ELF-1 (cell line): ENCODE measurements around the gene KIAA1328.

Experiments
- DNase-seq: peaks from one replicate; pipeline ENCODE4 v3.0.0-alpha.2; 2016; ENCODE audit warnings: low read depth, low spot score

KIAA1328 gene

GRCh38 chr18:37144921-37145320, 316.0 kb downstream of the KIAA1328 start:
- no peak for DNase-seq

DNA sequence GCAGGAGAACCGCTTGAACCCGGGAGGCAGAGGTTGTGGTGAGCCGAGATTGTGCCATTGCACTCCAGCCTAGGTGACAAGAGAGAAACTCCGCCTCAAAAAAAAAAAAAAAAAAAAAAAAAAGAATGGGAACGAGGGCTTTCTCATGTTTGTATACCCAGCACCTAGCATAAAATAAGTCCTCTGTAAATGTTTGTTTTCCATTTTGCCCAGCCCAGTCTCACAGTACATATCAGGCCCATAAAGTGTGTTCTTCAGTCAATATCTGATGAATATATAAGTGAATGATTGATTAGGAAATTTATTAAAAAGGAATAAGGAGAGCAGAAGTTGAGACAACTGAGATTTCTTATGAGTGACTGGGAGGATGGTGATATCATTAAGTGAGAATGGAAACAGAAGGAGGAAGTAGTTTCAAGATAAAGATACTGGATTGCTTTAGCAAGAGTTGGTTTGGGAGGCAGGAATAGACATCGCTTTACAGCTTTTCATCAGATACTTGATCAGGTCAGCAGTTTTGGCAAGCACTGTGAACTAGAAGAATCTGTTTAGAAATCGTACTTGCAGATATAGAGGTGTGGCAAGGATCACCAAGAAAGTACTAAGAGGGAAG, 327.5 kb downstream of the KIAA1328 start:
- no peak for DNase-seq

- DNase-seq = no peak
Measured at GRCh38 chr18:37160038-37160820, 331.3 kb downstream of the KIAA1328 start.

DNA sequence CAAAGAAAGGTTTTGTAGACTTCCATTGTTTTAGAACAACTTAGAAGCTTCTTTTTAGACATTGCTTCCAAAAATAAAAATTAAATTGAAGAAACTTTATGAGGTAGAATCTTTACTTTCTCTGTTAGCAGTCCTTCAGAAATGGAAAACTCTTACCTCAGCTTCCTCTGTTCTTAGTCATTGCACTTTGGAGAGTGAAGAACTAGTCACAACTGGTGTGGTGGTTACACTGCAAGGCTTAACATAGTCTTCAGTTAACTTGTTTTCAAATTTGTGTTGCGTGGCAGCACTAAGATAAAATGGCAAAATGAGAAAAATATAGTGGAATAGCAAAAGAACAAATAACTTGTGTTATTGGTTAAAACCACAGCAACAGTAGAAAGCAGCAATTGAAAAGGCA, 332.6 kb downstream of the KIAA1328 start:
- DNase-seq = no peak

DNA sequence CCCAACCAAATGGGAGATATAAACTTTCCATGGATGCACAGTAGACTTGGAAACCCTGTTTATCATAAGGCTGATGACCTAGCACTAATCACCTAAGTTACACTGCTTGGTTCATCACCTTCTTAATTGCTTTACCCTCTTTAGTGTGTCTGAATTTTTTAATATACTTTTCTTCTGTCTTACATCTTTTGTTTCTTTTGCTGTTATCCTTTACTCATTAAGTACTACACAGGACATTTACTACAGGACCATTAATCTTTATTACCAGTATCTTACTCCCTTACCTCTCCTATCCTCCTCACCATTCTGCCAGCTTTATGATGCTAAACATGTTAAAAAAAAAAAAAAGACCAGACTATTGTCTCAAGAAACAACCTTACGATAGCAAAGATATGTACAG, 333.6 kb downstream of the KIAA1328 start:
- DNase-seq = no peak

- DNase-seq = no peak
Measured at GRCh38 chr18:37163119-37163518, 334.2 kb downstream of the KIAA1328 start.

DNA sequence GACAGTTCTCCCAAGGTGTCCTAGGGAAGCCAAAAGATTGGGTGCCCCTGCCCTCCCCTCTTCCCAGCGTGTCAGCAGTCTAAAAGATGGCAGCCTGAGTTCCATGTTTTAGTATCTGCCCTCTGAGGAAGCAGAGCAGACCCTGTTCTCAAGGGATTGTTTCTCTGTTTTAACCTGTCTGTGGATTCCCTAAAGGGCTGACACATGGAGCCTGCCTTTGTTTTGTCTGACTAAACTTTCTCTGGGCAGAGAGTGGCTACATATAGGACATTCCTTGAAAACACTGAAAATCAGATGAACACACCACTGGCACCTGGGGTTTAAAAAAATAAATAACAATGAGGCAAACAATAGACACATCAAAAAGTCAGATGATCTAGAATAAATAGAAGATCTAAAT, 337.6 kb downstream of the KIAA1328 start:
- no peak for DNase-seq

DNA sequence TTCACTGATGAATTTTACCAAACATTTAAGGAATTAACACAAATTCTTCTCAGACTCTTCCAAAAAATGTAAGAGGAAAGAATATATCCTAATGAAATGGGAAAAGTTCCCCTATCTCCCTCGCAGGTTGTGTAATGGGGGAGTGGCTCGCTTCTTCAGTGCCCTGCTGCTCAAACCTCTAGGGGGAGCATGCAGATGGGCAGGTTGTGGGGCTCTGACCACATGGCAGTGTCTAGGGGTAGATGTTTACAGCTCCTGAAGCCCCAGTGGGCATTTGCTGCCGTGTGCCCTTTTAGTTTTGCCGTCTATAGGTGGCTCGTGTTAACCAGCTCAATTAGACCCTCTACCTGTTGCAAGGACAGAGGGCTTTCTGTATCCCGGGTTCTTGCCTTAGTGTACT, 338.0 kb downstream of the KIAA1328 start:
- DNase-seq = peak; percentile 31

- no peak for DNase-seq
Measured at GRCh38 chr18:37170984-37171383, 342.1 kb downstream of the KIAA1328 start.

GRCh38 chr18:37173384-37173783, 344.5 kb downstream of the KIAA1328 start:
- no peak for DNase-seq

DNA sequence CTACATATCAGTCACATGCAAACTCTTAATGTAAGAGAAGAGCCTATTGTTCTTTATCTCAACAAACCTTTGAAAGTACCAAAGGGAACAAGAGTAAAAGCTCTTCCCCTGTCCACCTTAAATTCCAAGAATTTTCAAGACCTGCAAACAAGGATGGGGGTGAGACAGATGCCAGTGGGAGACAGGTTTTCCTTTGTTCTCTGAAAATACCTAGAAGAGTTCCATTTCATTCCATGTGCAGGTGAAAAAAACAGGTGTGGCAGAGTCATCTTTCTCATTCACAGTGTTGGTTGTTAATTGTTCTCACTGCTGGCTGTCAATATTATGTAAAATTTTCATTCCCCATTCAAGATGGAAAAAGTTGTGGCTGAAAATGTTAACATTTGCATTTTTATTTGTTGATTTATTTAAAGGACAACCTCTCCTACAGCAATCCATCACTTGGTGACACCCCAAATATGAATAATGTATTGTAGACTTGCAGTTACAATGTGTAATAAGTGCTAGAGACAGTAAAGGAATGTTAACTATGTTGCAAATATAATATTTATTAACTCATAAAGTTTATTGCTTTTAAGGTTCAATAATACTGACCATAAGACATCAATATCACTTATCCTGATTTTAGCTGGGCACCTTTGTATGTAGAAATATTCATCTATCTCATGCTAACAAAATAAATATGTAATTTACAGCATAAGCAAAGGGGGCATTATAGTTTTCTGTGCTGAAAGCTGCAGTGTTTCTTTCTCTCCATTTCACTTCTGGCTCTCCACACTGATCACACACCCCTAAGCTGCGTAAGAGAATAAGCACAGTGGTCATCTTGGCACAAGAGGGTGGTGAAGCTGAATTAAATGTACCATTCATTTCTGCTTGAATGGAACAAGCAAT, 347.0 kb downstream of the KIAA1328 start:
- no peak for DNase-seq

DNA sequence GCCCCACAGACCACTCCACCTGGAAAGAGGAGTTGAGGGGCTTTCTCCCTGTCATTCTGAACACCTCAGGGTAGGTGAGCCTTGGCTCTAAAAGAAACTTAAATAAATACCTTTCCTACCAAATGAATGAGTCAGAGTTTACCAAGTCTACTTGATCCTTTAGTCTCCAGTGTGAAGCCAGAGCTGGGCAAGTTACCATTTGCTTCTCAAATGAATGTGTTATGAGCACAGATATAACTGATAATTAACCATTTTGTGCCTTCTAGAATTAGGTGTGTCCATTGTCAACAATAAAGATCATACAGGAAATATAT, 347.7 kb downstream of the KIAA1328 start:
- DNase-seq = no peak

GRCh38 chr18:37179384-37179783, 350.5 kb downstream of the KIAA1328 start:
- DNase-seq = no peak

DNA sequence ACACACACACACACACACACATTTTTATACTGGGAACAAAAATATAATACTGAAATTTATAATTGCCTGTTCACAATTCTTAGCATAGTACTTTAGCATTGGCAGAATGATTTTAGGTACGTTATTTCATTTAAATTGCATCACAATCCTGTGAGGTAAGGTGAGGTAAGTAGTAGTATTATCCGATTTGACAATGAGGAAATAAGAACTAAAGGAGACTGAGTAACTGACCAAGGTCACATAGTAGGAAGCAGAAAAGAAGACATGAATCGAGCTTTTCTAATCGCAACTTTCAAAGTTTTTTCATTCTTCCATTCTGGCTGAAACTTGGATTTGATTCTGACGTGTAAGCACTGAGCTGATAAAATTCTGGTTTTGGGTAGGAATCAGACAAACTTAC, 351.2 kb downstream of the KIAA1328 start:
- DNase-seq = no peak

DNA sequence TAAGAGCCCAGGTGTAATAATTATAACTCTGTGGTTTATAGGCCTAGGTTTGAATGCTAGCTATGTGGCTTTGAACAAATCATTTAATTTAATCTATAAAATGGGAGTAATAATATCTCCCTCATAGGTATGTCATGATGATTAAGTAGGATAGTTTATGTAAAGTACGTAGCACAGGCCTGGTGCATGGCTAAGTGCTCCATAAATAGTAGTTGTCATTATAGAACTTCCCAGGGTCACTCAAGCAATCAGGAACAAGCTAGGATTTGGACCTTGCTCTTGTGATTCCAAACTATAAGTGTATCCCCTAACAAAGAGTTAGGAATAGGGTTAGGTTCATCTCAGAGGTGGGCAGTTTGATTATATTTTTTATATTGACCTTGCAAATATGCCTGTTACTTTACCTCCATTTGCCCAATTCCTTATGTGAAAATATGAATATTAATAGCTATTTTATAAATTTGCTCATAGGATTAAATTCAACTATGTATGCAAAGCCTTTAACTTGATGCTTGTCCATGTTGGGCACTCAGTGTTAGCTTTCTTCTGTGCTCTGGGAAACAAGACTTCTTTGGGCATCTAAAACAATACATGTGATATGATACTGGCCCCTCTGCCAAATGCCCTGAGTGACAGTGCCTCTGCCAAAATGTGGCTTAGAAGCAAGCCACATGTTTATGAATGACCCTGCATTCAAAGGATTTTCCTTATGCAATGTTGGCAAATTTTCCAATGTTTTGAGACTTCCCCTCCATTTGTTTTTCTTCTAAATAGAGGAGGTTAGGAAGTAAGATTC, 353.6 kb downstream of the KIAA1328 start:
- DNase-seq = no peak

DNA sequence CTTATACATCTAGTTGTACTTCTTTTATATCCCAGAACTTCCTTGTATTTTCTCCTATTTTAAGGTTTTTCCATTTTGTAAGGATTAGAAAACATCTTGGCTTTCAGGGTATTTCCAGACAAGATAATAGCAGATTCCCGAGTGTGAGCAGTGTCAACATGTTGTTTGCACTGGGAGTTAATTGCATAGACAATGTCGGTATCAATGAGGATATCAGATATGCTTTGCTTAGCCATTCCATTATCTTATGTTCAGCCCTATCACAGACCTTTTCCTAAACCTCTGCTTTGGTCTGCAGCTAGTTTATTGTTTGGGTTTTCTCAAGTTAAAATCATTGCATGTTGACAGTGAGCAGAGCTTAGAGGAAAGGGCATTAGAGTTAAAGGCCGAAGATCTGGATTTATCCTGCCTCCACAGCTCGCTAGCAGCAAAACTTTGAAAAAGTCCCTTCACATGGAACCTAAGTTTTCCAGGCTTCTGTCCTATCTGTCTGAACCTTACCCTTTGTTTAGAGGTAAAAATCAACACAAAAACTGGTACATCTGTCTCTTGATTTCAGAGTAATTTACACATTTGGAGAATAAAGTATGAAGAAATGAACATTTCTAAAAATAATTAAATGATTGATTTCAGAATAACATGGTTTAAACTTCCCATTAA, 355.4 kb downstream of the KIAA1328 start:
- no peak for DNase-seq

GRCh38 chr18:37188016-37188791, 359.3 kb downstream of the KIAA1328 start:
- DNase-seq = no peak

DNA sequence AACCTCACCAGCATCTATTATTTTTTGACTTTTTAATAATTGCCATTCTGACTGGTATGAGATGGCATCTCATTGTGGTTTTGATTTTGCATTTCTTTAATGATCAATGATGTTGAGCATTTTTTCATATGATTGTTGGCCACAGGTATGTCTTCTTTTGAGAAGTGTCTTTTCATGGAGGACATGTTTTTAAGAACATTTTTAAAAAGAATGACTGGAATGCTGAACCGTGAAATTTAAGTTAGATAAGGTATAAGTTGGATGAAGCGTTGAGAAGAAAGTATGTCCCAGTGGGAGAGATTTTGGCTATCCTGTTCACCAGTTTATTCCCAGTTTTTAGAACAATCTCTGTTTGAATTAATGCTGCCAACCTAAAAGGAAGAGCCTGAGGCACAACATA, 370.8 kb downstream of the KIAA1328 start:
- no peak for DNase-seq

DNA sequence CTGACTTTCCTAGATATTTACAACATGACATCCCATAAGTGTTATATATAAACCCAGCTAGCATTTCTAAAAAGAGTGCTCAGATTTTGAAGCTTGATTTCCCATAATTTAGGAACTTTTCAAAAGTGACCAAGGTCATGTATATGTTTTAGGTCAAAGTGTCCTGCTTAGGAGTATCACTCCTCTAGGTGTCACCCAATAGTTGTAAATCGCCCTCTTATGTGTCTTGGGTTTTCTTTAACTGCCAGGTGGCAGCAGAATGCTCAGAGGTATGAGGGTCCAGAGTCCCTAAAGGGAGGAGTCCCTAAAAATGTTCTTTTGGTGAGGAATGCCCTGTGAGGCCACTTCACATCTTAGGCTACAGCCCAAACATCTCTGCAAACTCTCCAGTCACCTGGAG, 378.4 kb downstream of the KIAA1328 start:
- no peak for DNase-seq

DNA sequence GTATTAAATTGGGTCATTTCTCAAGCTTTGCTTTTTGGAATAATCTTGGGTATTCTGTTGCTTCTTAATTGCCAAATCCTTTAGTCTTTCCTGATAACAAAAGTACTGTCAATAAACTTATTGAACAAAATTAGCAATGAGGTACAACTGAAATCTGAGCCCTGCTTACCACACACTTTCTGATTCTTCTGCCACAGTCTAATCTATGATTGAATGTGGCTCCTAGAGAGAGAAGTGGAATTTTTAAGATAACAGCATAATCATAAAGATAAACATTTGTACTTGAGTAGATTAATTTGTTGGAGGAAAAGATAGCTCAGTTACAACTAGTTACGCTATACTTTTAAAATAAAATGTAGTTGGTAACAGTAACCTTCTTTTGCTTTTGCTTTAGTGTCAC, 381.9 kb downstream of the KIAA1328 start:
- DNase-seq = no peak
